Mononuclear cell (primary cell): ENCODE data around the gene NLRX1. TPM values are rescaled to one million over a fixed set of nuclear protein-coding genes. Genes with fewer than 3 reads are reported as not detected.
"Not testable (repeated sequence)": the region's sequence is repeated elsewhere in the genome, so short reads cannot be mapped to it uniquely, and the experiment has no call there.

Source experiments
- H3K27me3 ChIP-seq: 2 replicates; pipeline ENCODE4 v1.6.0; 2011; ENCODE audit warnings: low read length, control low read depth; ENCODE audit not compliant: insufficient read depth
- H3K4me1 ChIP-seq: 2 replicates; pipeline ENCODE4 v1.5.1; 2011; ENCODE audit warnings: mild to moderate bottlenecking, low read length, control low read depth; ENCODE audit not compliant: insufficient read depth
- H3K4me3 ChIP-seq: 2 replicates; pipeline ENCODE4 v1.5.1; 2011; ENCODE audit warnings: mild to moderate bottlenecking, low read length, moderate library complexity
- H3K9me3 ChIP-seq: 2 replicates; pipeline ENCODE4 v1.5.1; 2011; ENCODE audit warnings: low read depth, mild to moderate bottlenecking, control low read depth, low read length
- total RNA-seq: library from RNA; depleted of rRNA; stranded (reverse); fragments of >200 nt; gene quantifications from one replicate; pipeline ENCODE4 v1.2.3, GENCODE V29; 2012

The NLRX1 gene
- total RNA-seq, 1 donor: 4.7 TPM

- Histone ChIP-seq H3K4me1 (peaks cover 14% of the 10 kb centered on the region), H3K4me3 (peak within 1 kb of the TSS; percentile 30), H3K27me3 (peaks cover 64% of the 10 kb centered on the region), H3K9me3 (no peaks in the 10 kb centered on the region)
Measured at GRCh38 chr11:119149018-119149785, 19.3 kb upstream of the NLRX1 start, which contains the start of gene ABCG4. TSS of gene ABCG4 (plus strand) at chr11:119149052. CDS start at chr11:119149966, 914 bp downstream.

- Histone ChIP-seq H3K4me3 (no peak overlapping the region), H3K4me1 (peaks cover 14% of the 10 kb centered on the region), H3K9me3 (no peaks in the 10 kb centered on the region), H3K27me3 (peaks cover 64% of the 10 kb centered on the region)
Measured at GRCh38 chr11:119149786-119150275, 18.7 kb upstream of the NLRX1 start.

GRCh38 chr11:119152043-119152442 lies 16.5 kb upstream of the NLRX1 start:
- H3K9me3 ChIP-seq: no peaks in the 10 kb centered on the region
- H3K4me1 ChIP-seq: peaks cover 14% of the 10 kb centered on the region
- no peak overlapping the region for H3K4me3 ChIP-seq
- H3K27me3 ChIP-seq: peaks cover 49% of the 10 kb centered on the region

- Histone ChIP-seq H3K4me3 (no peak overlapping the region), H3K27me3 (peaks cover 44% of the 10 kb centered on the region), H3K9me3 (no peaks in the 10 kb centered on the region), H3K4me1 (peaks cover 14% of the 10 kb centered on the region)
Measured at GRCh38 chr11:119152604-119153003, 15.9 kb upstream of the NLRX1 start.

GRCh38 chr11:119153049-119153818 lies 15.3 kb upstream of the NLRX1 start:
- Histone ChIP-seq H3K4me3 (no peak overlapping the region), H3K9me3 (no peaks in the 10 kb centered on the region), H3K27me3 (peaks cover 37% of the 10 kb centered on the region), H3K4me1 (peaks cover 12% of the 10 kb centered on the region)

- no peak overlapping the region for H3K4me3 ChIP-seq
- H3K9me3 ChIP-seq: no peaks in the 10 kb centered on the region
- H3K27me3 ChIP-seq: peaks cover 31% of the 10 kb centered on the region
- H3K4me1 ChIP-seq: peaks cover 5% of the 10 kb centered on the region
Measured at GRCh38 chr11:119154178-119154577, 14.3 kb upstream of the NLRX1 start.

- no peaks in the 10 kb centered on the region for H3K4me1 ChIP-seq
- no peak overlapping the region for H3K4me3 ChIP-seq
- H3K27me3 ChIP-seq: peaks cover 15% of the 10 kb centered on the region
- no peaks in the 10 kb centered on the region for H3K9me3 ChIP-seq
Measured at GRCh38 chr11:119155733-119156492, 12.6 kb upstream of the NLRX1 start.

- no peak overlapping the region for H3K4me3 ChIP-seq
- H3K9me3 ChIP-seq: no peaks in the 10 kb centered on the region
- H3K27me3 ChIP-seq: peaks cover 11% of the 10 kb centered on the region
- H3K4me1 ChIP-seq: no peaks in the 10 kb centered on the region
Measured at GRCh38 chr11:119156496-119156895, 12.0 kb upstream of the NLRX1 start.

- Histone ChIP-seq H3K4me3 (no peak overlapping the region), H3K4me1 (no peaks in the 10 kb centered on the region), H3K9me3 (no peaks in the 10 kb centered on the region), H3K27me3 (peaks cover 7% of the 10 kb centered on the region)
Measured at GRCh38 chr11:119157063-119157462, 11.5 kb upstream of the NLRX1 start.

- H3K27me3 ChIP-seq: no peaks in the 10 kb centered on the region
- H3K4me1 ChIP-seq: no peaks in the 10 kb centered on the region
- no peaks in the 10 kb centered on the region for H3K9me3 ChIP-seq
- no peak overlapping the region for H3K4me3 ChIP-seq
Measured at GRCh38 chr11:119158467-119158866, 10.1 kb upstream of the NLRX1 start.

- Histone ChIP-seq H3K4me1 (no peaks in the 10 kb centered on the region), H3K4me3 (no peak overlapping the region), H3K9me3 (no peaks in the 10 kb centered on the region), H3K27me3 (no peaks in the 10 kb centered on the region)
Measured at GRCh38 chr11:119160151-119160550, 8.4 kb upstream of the NLRX1 start.

GRCh38 chr11:119161871-119162270 lies 6.7 kb upstream of the NLRX1 start:
- Histone ChIP-seq H3K4me3 (no peak overlapping the region), H3K4me1 (no peaks in the 10 kb centered on the region), H3K27me3 (no peaks in the 10 kb centered on the region), H3K9me3 (no peaks in the 10 kb centered on the region)

- Histone ChIP-seq H3K27me3 (no peaks in the 10 kb centered on the region), H3K4me3 (no peak overlapping the region), H3K9me3 (no peaks in the 10 kb centered on the region), H3K4me1 (peaks cover 10% of the 10 kb centered on the region)
Measured at GRCh38 chr11:119166368-119167076, 2.0 kb upstream of the NLRX1 start.

- H3K4me1 ChIP-seq: peaks cover 13% of the 10 kb centered on the region
- H3K27me3 ChIP-seq, H3K9me3 ChIP-seq, H3K4me3 ChIP-seq: not testable (repeated sequence)
Measured at GRCh38 chr11:119167077-119167458, 1.5 kb upstream of the NLRX1 start.
